GM18519 (cell line): Measurements from ENCODE around the gene YTHDF1.

Experiments used
- ATAC-seq: cut with Tn5 transposase; IDR thresholded peaks from one replicate; pipeline ENCODE4 v1.9.1; 2021; ENCODE audit warnings: mild to moderate bottlenecking, moderate library complexity; ENCODE audit not compliant: unreplicated experiment, low FRiP score

The YTHDF1 gene

GRCh38 chr20:63187338-63188158, 28.4 kb downstream of the YTHDF1 start:
- ATAC-seq: no peak

- no peak for ATAC-seq
These were observed 29.2 kb downstream of the YTHDF1 start for GRCh38 chr20:63186528-63187316.

- ATAC-seq: no peak
These were observed 29.8 kb downstream of the YTHDF1 start for GRCh38 chr20:63186084-63186483.

- ATAC-seq: no peak
These were observed 30.6 kb downstream of the YTHDF1 start for GRCh38 chr20:63185215-63185796.

GRCh38 chr20:63183422-63184146, 32.3 kb downstream of the YTHDF1 start:
- no peak for ATAC-seq

GRCh38 chr20:63182946-63183415, 33.0 kb downstream of the YTHDF1 start:
- no peak for ATAC-seq

GRCh38 chr20:63182425-63182824, 33.5 kb downstream of the YTHDF1 start:
- ATAC-seq: no peak

DNA sequence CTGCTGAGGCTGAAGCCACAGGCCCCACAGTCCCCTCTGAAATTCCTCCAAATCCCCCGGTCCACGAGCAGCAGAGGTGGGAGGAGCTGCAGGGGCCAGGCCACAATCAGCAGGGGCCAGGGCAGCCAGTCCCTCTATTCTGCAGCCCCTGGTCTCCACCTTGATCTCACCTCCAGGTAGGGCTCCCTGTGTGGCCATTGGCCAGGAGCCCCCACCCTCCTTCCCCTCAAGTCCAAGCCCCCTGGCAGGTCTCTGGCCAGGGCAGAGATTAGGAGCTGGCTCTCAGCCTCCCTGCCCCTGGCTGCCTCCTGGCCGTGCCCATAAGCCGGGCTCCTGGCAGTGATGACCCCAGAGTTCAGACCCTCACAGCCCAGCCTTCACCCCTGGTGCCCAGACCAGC, 34.7 kb downstream of the YTHDF1 start:
- no peak for ATAC-seq

DNA sequence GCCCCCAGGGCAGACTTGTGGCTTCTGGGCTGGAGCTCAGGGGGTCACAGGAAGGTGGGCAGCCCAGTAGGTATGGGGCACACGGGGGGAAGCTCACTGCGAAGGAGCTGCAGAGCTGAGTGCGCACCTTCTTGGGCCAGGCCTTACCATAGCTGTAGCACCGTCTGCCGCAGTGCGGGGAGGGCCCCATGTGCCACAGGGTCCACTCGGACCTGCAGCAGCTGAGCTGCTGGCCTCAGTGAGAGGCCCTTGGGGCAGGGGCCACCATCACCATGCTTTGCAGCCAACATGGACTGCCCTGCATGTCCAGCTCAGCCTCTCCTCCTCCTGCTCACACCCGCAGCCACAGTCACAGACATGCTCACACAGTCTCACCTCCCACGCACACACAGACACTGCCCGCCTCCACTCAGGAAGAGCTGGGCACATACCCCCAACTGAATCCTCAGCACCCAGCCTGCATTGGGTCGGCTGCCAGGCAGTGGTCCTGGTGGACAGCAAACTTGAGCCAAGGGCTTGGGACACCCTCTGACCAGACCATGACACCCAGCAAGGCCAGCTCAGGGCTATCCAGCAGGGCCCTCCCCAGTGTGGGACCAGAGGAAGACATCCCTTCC, 35.3 kb downstream of the YTHDF1 start:
- ATAC-seq: no peak

DNA sequence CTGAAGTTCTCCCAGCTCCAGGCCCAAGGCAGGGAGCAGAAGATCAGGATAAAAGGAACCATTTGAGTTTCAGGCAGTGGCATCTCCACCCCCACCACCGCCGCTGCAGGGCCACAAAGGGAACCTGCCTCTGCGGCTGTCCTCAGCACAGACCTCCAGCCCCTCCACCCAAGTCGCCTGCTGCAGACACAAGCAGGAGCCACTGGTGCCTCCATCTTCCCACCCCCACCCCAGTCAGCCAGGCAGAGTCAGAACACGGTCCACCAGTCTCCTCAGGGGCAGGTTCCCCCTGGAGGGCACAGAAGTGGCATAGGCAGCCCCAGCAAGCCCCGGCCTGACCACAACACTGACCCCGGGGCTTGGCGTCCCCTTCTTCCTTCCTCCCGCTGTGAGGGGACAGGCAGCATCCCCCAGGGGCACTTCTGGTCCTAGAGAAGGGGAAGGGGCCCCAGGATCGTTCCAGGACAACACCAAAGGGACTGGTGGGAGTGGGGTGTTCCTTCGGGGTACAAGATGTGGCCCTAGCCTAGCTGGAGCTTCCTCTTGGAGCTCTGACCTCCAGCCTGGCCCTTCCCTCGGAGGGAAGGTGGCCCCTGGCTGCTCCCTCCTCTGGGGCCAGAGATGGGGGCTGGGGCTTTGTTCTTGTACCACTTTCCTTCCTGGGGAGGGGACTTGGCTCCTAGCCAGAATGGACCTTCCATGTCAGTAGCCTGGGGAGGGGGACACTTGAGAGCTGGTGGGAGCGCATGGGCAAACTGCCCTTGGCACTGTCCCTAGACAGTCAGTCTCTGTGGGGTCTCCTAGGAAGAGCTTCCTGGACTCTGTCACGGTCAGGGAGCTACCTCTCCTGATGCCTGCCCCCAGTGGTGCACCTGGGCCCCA, 36.0 kb downstream of the YTHDF1 start:
- no peak for ATAC-seq

- no peak for ATAC-seq
These were observed 36.8 kb downstream of the YTHDF1 start for GRCh38 chr20:63178889-63179686.

DNA sequence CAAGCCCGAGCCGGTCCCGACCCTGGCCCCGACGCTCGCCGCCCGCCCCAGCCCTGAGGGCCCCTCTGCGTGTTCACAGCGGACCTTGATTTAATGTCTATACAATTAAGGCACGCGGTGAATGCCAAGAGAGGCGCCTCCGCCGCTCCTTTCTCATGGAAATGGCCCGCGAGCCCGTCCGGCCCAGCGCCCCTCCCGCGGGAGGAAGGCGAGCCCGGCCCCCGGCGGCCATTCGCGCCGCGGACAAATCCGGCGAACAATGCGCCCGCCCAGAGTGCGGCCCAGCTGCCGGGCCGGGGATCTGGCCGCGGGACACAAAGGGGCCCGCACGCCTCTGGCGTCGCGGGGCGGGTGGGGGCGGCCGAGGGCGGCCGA, 37.5 kb downstream of the YTHDF1 start:
- no peak for ATAC-seq

DNA sequence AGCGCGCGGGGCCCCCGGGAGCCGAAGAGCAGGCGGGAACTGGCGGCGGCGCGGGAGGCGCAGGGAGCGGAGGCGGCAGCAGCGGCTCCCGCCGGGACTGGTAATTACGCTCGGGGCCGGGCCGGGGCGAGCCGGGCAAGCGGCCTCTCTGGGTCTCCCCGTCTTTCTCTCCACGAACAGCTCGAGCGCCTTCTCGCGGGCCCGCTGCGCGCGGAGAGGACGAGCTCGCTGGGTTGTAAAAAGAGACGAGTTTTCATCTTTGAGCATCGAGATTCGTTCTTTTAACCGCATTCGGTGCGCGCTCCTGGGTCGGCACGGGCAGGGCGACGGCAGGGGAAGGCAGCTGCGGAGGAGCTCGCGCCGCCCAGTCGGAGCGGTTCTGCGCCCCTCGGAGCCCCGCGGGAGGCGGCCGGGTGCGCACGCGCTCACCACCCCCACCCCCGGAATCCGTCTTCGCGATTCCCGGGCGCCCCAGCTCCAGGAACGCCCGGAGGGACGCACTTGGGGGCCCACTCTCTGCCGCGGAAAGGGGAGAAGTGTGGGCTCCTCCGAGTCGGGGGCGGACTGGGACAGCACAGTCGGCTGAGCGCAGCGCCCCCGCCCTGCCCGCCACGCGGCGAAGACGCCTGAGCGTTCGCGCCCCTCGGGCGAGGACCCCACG, 38.0 kb downstream of the YTHDF1 start:
- ATAC-seq: no peak

DNA sequence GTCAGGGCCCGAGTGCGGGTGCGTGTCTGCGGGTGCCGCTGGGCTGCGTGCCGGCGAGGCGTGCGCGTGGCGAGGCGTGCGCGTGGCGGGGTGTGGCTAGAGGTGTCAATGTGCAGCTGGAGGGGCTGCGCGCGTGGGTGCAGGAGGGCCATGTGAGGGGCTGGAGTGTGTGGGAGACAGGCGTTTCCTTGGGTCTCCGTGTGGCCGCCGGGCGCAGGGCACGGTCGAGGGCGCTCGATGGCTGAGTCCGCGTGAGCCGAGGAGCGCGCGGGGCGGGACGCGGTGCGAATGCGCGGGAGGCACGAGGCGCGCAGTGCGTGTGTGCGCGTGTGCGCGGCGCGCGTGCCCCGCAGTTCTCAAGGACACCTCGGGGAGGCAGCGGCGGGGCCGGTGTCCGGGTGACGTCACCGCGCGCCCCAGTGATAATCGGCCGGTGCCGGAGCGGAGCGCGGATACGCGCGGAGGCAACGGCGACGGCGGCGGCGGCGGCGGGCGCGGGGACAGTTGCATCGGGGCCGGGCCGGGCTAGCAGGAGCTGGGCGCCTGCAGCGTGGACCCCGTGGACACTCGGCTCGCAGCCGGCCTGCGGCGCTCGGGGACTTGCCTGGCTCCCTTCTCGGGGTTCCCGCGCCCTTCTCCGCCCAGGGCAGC, 38.7 kb downstream of the YTHDF1 start:
- no peak for ATAC-seq

DNA sequence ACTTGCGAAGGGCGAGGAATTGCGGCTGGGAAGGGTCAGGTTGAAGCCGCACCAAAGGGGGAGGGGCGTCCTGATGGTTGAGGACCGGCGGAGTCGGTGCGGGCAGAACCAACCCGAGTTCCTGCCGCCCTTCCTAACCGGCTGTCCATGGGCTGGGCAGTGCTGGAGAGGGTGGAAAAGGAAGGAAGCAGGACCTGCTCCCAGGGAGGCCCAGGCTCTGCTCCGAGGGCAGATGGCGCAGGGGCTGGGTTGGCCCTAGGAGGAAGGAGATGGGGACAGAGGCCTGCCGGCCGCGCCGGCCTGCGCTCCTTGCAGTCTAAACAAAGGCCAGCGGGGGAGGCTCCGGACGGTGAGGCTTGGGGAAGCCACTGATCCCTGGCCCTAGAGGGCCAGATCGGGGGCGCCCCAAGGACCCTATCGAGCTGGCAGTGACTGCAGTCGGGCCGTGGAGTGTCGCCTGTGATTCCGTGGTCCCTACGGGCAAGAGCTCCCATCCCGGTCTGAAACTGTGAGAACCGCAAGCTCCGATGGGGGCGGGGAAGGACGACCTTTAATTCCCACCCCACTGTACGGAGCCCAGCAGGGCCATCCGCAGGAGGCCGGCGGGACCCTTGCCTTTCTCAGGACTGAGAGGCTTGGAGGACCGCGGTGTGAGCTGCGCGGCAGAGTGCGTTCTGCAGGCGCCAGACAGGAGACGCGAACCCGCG, 39.4 kb downstream of the YTHDF1 start:
- ATAC-seq: no peak

GRCh38 chr20:63176034-63176426, 39.9 kb downstream of the YTHDF1 start:
- ATAC-seq: no peak
